K562 (cell line): ENCODE measurements around the gene RHOA. TPM values are rescaled to one million over a fixed set of nuclear protein-coding genes. Genes with fewer than 3 reads are reported as not detected.

Experiments
- CBX8 ChIP-seq: fragments of 200-600 bp; sonication (generic); IDR thresholded peaks from 2 replicates; pipeline ENCODE4 v1.6.1; 2012; ENCODE audit warnings: borderline replicate concordance, mixed run types, low read depth, mild to moderate bottlenecking, moderate library complexity, mixed read lengths, low read length, control low read depth, inconsistent platforms; ENCODE audit not compliant: poor library complexity, severe bottlenecking; ENCODE audit errors: extremely low read depth
- EP400 ChIP-seq: fragments of 450-650 bp; IDR thresholded peaks from 2 replicates; pipeline ENCODE4 v1.6.1; 2017; ENCODE audit warnings: antibody characterized with exemption, mild to moderate bottlenecking, moderate library complexity
- ESRRA ChIP-seq: fragments of 450-650 bp; IDR thresholded peaks from 2 replicates; pipeline ENCODE4 v1.6.1; 2014; ENCODE audit warnings: low read depth, mild to moderate bottlenecking, moderate library complexity, borderline replicate concordance
- FOXJ3 ChIP-seq: sonication (generic); formaldehyde crosslinking; IDR thresholded peaks from 2 replicates; pipeline ENCODE4 v1.4.0; 2020; ENCODE audit warnings: mild to moderate bottlenecking, missing genetic modification reagents
- HLTF ChIP-seq: fragments of 450-650 bp; IDR thresholded peaks from 2 replicates; pipeline ENCODE4 v1.6.1; 2016
- HMGXB4 ChIP-seq: sonication (generic); formaldehyde crosslinking; IDR thresholded peaks from 2 replicates; pipeline ENCODE4 v1.8.1; 2023; ENCODE audit warnings: mild to moderate bottlenecking, missing genetic modification reagents
- MTA3 ChIP-seq: fragments of 450-650 bp; formaldehyde crosslinking; IDR thresholded peaks from 2 replicates; pipeline ENCODE4 v1.6.1; 2017; ENCODE audit warnings: mild to moderate bottlenecking, borderline replicate concordance
- OTX1 ChIP-seq: fragments of 450-650 bp; formaldehyde crosslinking; IDR thresholded peaks from 2 replicates; pipeline ENCODE4 v1.4.0; 2022; ENCODE audit warnings: mild to moderate bottlenecking
- RBBP5 ChIP-seq: fragments of 200-600 bp; sonication (generic); IDR thresholded peaks from 2 replicates; pipeline ENCODE4 v1.6.1; 2012; ENCODE audit warnings: borderline replicate concordance, mild to moderate bottlenecking, low read length, control low read depth, inconsistent platforms; ENCODE audit not compliant: insufficient read depth, poor library complexity, severe bottlenecking
- RBM25 ChIP-seq: fragments of 200-400 bp; formaldehyde crosslinking; IDR thresholded peaks from 2 replicates; pipeline ENCODE4 v1.6.1; 2018; ENCODE audit warnings: low read length, low read depth, moderate library complexity; ENCODE audit not compliant: severe bottlenecking
- SAP30 ChIP-seq: fragments of 200-600 bp; sonication (generic); IDR thresholded peaks from 2 replicates; pipeline ENCODE4 v1.6.1; 2012; ENCODE audit warnings: borderline replicate concordance, low read depth, mild to moderate bottlenecking, moderate library complexity, low read length, control low read depth, inconsistent platforms; ENCODE audit not compliant: insufficient read depth, poor library complexity, severe bottlenecking
- TCF7 ChIP-seq: sonication (generic); IDR thresholded peaks from 2 replicates; pipeline ENCODE4 v1.6.1; 2016; ENCODE audit warnings: antibody characterized with exemption, borderline replicate concordance
- THRB ChIP-seq: fragments of 450-650 bp; formaldehyde crosslinking; conservative IDR thresholded peaks from 2 replicates; pipeline ENCODE4 v1.4.0; 2022; ENCODE audit warnings: mild to moderate bottlenecking, missing genetic modification characterization
- TRIM24 ChIP-seq, 2 experiments: fragments of 450-650 bp; IDR thresholded peaks; 2 replicates each; pipeline ENCODE4 v1.6.1; 2016
- USF2 ChIP-seq: sonication (generic); formaldehyde crosslinking; IDR thresholded peaks from 2 replicates; pipeline ENCODE4 v1.5.0; 2020; ENCODE audit warnings: missing genetic modification reagents
- ZNF224 ChIP-seq: sonication (generic); formaldehyde crosslinking; IDR thresholded peaks from 2 replicates; pipeline ENCODE4 v1.8.0; 2022; ENCODE audit warnings: mild to moderate bottlenecking, missing genetic modification reagents
- ZNF274 ChIP-seq: IDR thresholded peaks from 2 replicates; pipeline ENCODE4 v1.6.1; 2011; ENCODE audit warnings: low read depth, mild to moderate bottlenecking, low read length, moderate library complexity, borderline replicate concordance
- polyA plus RNA-seq, 8 experiments: library from polyadenylated mRNA; depleted of rRNA in 4 of 8; stranded (reverse) in 5 of 8; unstranded in 3 of 8; fragments of >200 nt; fragmentation: Nextera tagmentation in 2 of 8; fragmentation: Illumina TruSeq in 1 of 8; extraction: Ambion mirVana in 2 of 8; extraction: Trizol in 1 of 8; gene quantifications; 2 replicates each; pipeline versions ENCODE4 v1.2.1 to v1.2.3, GENCODE V29; 2011 to 2014; ENCODE audit warnings: inconsistent platforms in 1 of 8, missing spikeins in 1 of 8
- total RNA-seq, 7 experiments: library from RNA; depleted of rRNA in 6 of 7; stranded (reverse); fragments of >200 nt in 6 of 7; fragmentation: Illumina TruSeq in 2 of 7; extraction: Trizol in 2 of 7; gene quantifications; 2 replicates each; pipeline versions ENCODE4 v1.2.1 to v1.2.3, GENCODE V29; 2011 to 2021; ENCODE audit warnings: low replicate concordance in 1 of 7
- TF ChIP-seq, protein P1 (sequence below), 2 experiments: IDR thresholded peaks; 2 replicates each; pipeline ENCODE4 v1.6.1; 2012; ENCODE audit warnings: improper control_type of control experiment in 2 of 2, low read depth in 2 of 2, low read length in 2 of 2, borderline replicate concordance in 1 of 2

The RHOA gene
- total and polyA plus RNA-seq, 9 of the 15 experiments (the other 6 are each of a cell fraction or from before 2014, with no cell fraction given), result 136 to 540 (median 236) TPM

- TF ChIP-seq RBBP5 (peak; percentile 34), EP400 (peak; percentile 85), CBX8 (no peak), MTA3 (peak; percentile 74), HMGXB4 (CRISPR knock-in tag) (peak; percentile 54; the same call in 1 of the 2 replicates), ESRRA (peak; percentile 66; the same call in 1 of the 2 replicates), ZNF224 (CRISPR knock-in tag) (0 out of 2 replicates have a peak, but pooled peaks have one; percentile 64), HLTF (no peak), TRIM24 (IDR thresholded peaks at IDR 0.05) (peak in 1 of 2 experiments; percentile 6; a peak in 1 of 4 replicates), USF2 (no peak; the same call in 1 of the 2 replicates), ZNF274 (no peak), THRB (CRISPR knock-in tag) (0 out of 2 replicates have a peak, but pooled peaks have one; percentile 66), SAP30 (peak; percentile 47), RBM25 (no peak), TCF7 (0 out of 2 replicates have a peak, but pooled peaks have one; percentile 34), FOXJ3 (CRISPR knock-in tag) (no peak; the same call in 1 of the 2 replicates), OTX1 (0 out of 2 replicates have a peak, but pooled peaks have one; percentile 49)
- TF ChIP-seq, protein P1, sequence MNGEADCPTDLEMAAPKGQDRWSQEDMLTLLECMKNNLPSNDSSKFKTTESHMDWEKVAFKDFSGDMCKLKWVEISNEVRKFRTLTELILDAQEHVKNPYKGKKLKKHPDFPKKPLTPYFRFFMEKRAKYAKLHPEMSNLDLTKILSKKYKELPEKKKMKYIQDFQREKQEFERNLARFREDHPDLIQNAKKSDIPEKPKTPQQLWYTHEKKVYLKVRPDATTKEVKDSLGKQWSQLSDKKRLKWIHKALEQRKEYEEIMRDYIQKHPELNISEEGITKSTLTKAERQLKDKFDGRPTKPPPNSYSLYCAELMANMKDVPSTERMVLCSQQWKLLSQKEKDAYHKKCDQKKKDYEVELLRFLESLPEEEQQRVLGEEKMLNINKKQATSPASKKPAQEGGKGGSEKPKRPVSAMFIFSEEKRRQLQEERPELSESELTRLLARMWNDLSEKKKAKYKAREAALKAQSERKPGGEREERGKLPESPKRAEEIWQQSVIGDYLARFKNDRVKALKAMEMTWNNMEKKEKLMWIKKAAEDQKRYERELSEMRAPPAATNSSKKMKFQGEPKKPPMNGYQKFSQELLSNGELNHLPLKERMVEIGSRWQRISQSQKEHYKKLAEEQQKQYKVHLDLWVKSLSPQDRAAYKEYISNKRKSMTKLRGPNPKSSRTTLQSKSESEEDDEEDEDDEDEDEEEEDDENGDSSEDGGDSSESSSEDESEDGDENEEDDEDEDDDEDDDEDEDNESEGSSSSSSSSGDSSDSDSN (IDR thresholded peaks at IDR 0.05; ENCODE audit: borderline replicate concordance in 1 of 2, low read depth in 2 of 2, low read length in 2 of 2), result peak; percentile 79 to 88; a peak in 3 of 4 replicates
Measured at GRCh38 chr3:49339941-49340800, 71.6 kb downstream of the RHOA start, which contains the start of gene USP4 (continued).
